GM12878 (cell line): ENCODE data around the gene CHRNA5.

ENCODE experiments used
- ATF2 ChIP-seq: IDR thresholded peaks from 2 replicates; pipeline ENCODE4 v1.6.1; 2012; ENCODE audit warnings: low read length, inconsistent platforms
- BCLAF1 ChIP-seq: fragments of 450-650 bp; IDR thresholded peaks from 2 replicates; pipeline ENCODE4 v1.6.1; 2017; ENCODE audit warnings: antibody characterized with exemption, mild to moderate bottlenecking, moderate library complexity
- CBX3 ChIP-seq: fragments of 200-600 bp; sonication (generic); IDR thresholded peaks from 2 replicates; pipeline ENCODE4 v1.6.1; 2016; ENCODE audit warnings: low read depth, borderline replicate concordance
- CHD1 ChIP-seq: IDR thresholded peaks from 2 replicates; pipeline ENCODE4 v1.6.1; 2012; ENCODE audit warnings: low read depth, low read length, improper control_type of control experiment
- CTCF ChIP-seq, 3 experiments: IDR thresholded peaks in 2 of 3; conservative IDR thresholded peaks in 1 of 3; 2 replicates each; pipeline ENCODE4 v1.5.1; 2011; ENCODE audit warnings: low read depth in 3 of 3, low read length in 3 of 3, mild to moderate bottlenecking in 3 of 3, control low read depth in 2 of 3, moderate library complexity in 2 of 3, inconsistent platforms in 1 of 3, mixed read lengths in 1 of 3; ENCODE audit not compliant: control insufficient read depth in 2 of 3, insufficient read depth in 1 of 3; ENCODE audit errors: extremely low read depth in 1 of 3
- IRF3 ChIP-seq: fragments of 450-650 bp; IDR thresholded peaks from 2 replicates; pipeline ENCODE4 v1.6.1; 2014; ENCODE audit warnings: mild to moderate bottlenecking
- MYC ChIP-seq: IDR thresholded peaks from 2 replicates; pipeline ENCODE4 v1.6.1; 2011; ENCODE audit warnings: mild to moderate bottlenecking, low read length, moderate library complexity, inconsistent platforms; ENCODE audit not compliant: insufficient read depth, insufficient replicate concordance, insufficient read length, severe bottlenecking
- POLR2A ChIP-seq: IDR thresholded peaks from 2 replicates; pipeline ENCODE4 v1.6.1; 2011; ENCODE audit warnings: low read depth, mild to moderate bottlenecking, low read length
- RAD51 ChIP-seq: fragments of 450-650 bp; IDR thresholded peaks from 2 replicates; pipeline ENCODE4 v1.6.1; 2016; ENCODE audit warnings: moderate library complexity, mild to moderate bottlenecking, inconsistent platforms
- SRF ChIP-seq, 2 experiments: IDR thresholded peaks; 2 replicates each; pipeline ENCODE4 v1.6.1; 2011; ENCODE audit warnings: low read depth in 2 of 2, low read length in 2 of 2, mild to moderate bottlenecking in 1 of 2, moderate library complexity in 1 of 2
- TCF7 ChIP-seq: IDR thresholded peaks from 2 replicates; pipeline ENCODE4 v1.6.1; 2014; ENCODE audit warnings: antibody characterized with exemption, borderline replicate concordance
- USF1 ChIP-seq: IDR thresholded peaks from 2 replicates; pipeline ENCODE4 v1.6.1; 2011; ENCODE audit warnings: borderline replicate concordance, low read depth, mild to moderate bottlenecking, moderate library complexity, mixed read lengths, low read length; ENCODE audit not compliant: insufficient read depth; ENCODE audit errors: extremely low read length
- YBX1 ChIP-seq: fragments of 450-650 bp; IDR thresholded peaks from 2 replicates; pipeline ENCODE4 v1.6.1; 2016; ENCODE audit warnings: antibody characterized with exemption
- ZBTB33 ChIP-seq: fragments of 450-650 bp; IDR thresholded peaks from 2 replicates; pipeline ENCODE4 v1.6.1; 2017; ENCODE audit warnings: mild to moderate bottlenecking

- no peak for TF ChIP-seq CHD1
- no peak for TF ChIP-seq RAD51
- no peak for TF ChIP-seq ZBTB33
- no peak for TF ChIP-seq CTCF (IDR thresholded peaks at IDR 0.05 in 2 of 3, conservative IDR thresholded peaks at IDR 0.05 in 1 of 3; ENCODE audit: control insufficient read depth in 2 of 3, extremely low read depth in 1 of 3, insufficient read depth in 1 of 3, low read depth in 3 of 3, low read length in 3 of 3)
- no peak for TF ChIP-seq SRF (IDR thresholded peaks at IDR 0.05; ENCODE audit: low read depth in 2 of 2, low read length in 2 of 2)
- no peak for TF ChIP-seq MYC
- no peak for TF ChIP-seq CBX3
- TF ChIP-seq YBX1, result no peak
- no peak for TF ChIP-seq BCLAF1
- TF ChIP-seq USF1, result no peak
- TF ChIP-seq ATF2, result no peak
- no peak for TF ChIP-seq POLR2A
- no peak for TF ChIP-seq TCF7
- no peak for TF ChIP-seq IRF3
These were observed 29.2 kb upstream of the CHRNA5 start for GRCh38 chr15:78536134-78536533.
